Heart left ventricle (tissue), 16 donors: ENCODE data around the gene TBC1D8. TPM values are rescaled to one million over a fixed set of nuclear protein-coding genes. Genes with fewer than 3 reads are reported as not detected.

Experiments used
- ATAC-seq, 4 donors: fragments of 200-7000 bp; cut with Tn5 transposase; one replicate each; pipeline ENCODE4 v1.9.1; 2020 to 2022; ENCODE audit warnings: moderate library complexity in 4 of 4, mild to moderate bottlenecking in 3 of 4, moderate number of reproducible peaks in 1 of 4
- DNase-seq, 5 donors: peaks; one replicate each; pipeline ENCODE4 v3.0.0-alpha.2; 2020
- H3K27ac ChIP-seq, 12 donors: fragments of 200-600 bp; sonication (generic) in 4 of 12; one replicate each; pipeline versions ENCODE4 v1.5.0 to v1.8.0; 2016 to 2022; ENCODE audit warnings: mild to moderate bottlenecking in 2 of 12
- H3K27me3 ChIP-seq, 9 donors: fragments of 200-600 bp; sonication (generic) in 2 of 9; one replicate each; pipeline versions ENCODE4 v1.5.1 to v1.8.0; 2016 to 2022; ENCODE audit warnings: mild to moderate bottlenecking in 3 of 9
- H3K36me3 ChIP-seq, 9 donors: fragments of 200-600 bp; sonication (generic) in 2 of 9; one replicate each; pipeline versions ENCODE4 v1.5.0 to v1.8.0; 2018 to 2022; ENCODE audit warnings: mild to moderate bottlenecking in 2 of 9
- H3K4me1 ChIP-seq, 12 donors: fragments of 200-600 bp; sonication (generic) in 4 of 12; one replicate each; pipeline versions ENCODE4 v1.5.0 to v1.8.0; 2016 to 2022; ENCODE audit warnings: mild to moderate bottlenecking in 3 of 12
- H3K4me3 ChIP-seq, 12 donors: fragments of 200-600 bp; sonication (generic) in 4 of 12; one replicate each; pipeline versions ENCODE4 v1.5.0 to v1.8.0; 2017 to 2022; ENCODE audit warnings: mild to moderate bottlenecking in 9 of 12, moderate library complexity in 4 of 12
- H3K9me3 ChIP-seq, 12 donors: fragments of 200-600 bp; sonication (generic) in 4 of 12; one replicate each; pipeline versions ENCODE4 v1.5.0 to v1.8.0; 2016 to 2022; ENCODE audit warnings: mild to moderate bottlenecking in 1 of 12
- CTCF ChIP-seq, 12 donors: fragments of 200-600 bp; sonication (generic) in 4 of 12; IDR thresholded peaks; one replicate each; pipeline versions ENCODE4 v1.5.0 to v1.8.0; 2018 to 2022; ENCODE audit warnings: antibody characterized with exemption in 12 of 12, mild to moderate bottlenecking in 5 of 12
- POLR2A ChIP-seq, 2 donors: fragments of 450-650 bp; IDR thresholded peaks; one replicate each; pipeline ENCODE4 v1.6.1; 2017; ENCODE audit warnings: antibody characterized with exemption in 2 of 2, mild to moderate bottlenecking in 2 of 2, moderate library complexity in 2 of 2
- WGBS, 4 donors: extraction: QIAGEN DNeasy Blood & Tissue Kit in 2 of 4; methylation state at CpG; one replicate each; pipeline versions ENCODE4 v1.1.5 to v1.1.7; 2013 to 2018; 5-methylcytosine and 5-hydroxymethylcytosine counted together
- intact Hi-C, 10 donors: fragments of 100-400 bp; cut with DNase I; formaldehyde crosslinking; loops; one replicate each; pipeline versions ENCODE4 v1.11.1 to v1.14.2; 2022
- polyA plus RNA-seq, 2 donors: library from polyadenylated mRNA; stranded (reverse); fragments of 200-250 nt; gene quantifications; one replicate each; pipeline ENCODE4 v1.2.3, GENCODE V29; 2013
- total RNA-seq, 9 donors: library from RNA; depleted of rRNA in 2 of 9; stranded (reverse); fragments of >200 nt in 2 of 9; fragmentation: NEBNext Ultra II Directional in 3 of 9; extraction: Animal tissue kit (Norgen Biotek cat#: 25700) in 3 of 9; gene quantifications; one replicate each; pipeline versions ENCODE4 v1.1.0 to v1.2.4, GENCODE V29; 2016 to 2023
- donor health status: ischemic (EF 13 %, LVEDD 7.1; RV severe dilation, severe dysfunction).
- donor health status: healthy with polysubstance abuse.
- donor health status: DM: no; HTN: yes; CAD: no.
- donor health status: DM: no; HTN: no; CAD: no.
- donor health status: ischemic (EF 25% LVEDD 6.9; RV normal size, moderate dysfunction).
- donor health status: ischemic (EF 25% LVEDD 5.7; RV mildly dilated, moderate dysfunction).
- donor health status: healthy.
- donor health status: DM: yes; HTN: yes; CAD: no.
- donor health status: ischemic (EF 35%, LVEDD 5.7; RV mildly dilated, moderate dysfunction).
- donor health status: nonischemic (EF 11% LVEDD 7.7; RV severe dilation, severe dysfunction).
- donor health status: DM: yes; HTN: yes; CAD: no.
- donor health status: PGD.
- donor health status: ischemic (EF 29% LVEDD 5.4; RV normal size, mild dysfunction).
- donor health status: nonischemic (EF 23%, LVEDD 6.1; RV moderate dilation, normal function).

The TBC1D8 gene
- total and polyA plus RNA-seq, 11 donors = 30.1 to 61.7 (median 42.9) TPM

- peak overlapping the region; percentile 40 to 93 (median 87) for H3K27ac ChIP-seq
- H3K36me3 ChIP-seq = no peaks in the 10 kb centered on the region
- ATAC-seq = peak; percentile 33 to 68 (median 46)
- peak in 3 of 5 donors; percentile 47 to 69 (median 56) for DNase-seq
- peaks cover 6 to 94% (median 73%) of the 10 kb centered on the region in 12 donors for H3K4me1 ChIP-seq
- peak overlapping the region in 8 of 12 donors; percentile 2 to 26 (median 13) for H3K4me3 ChIP-seq
- H3K27me3 ChIP-seq = no peaks in the 10 kb centered on the region
- H3K9me3 ChIP-seq = no peaks in the 10 kb centered on the region
- intact Hi-C loops = loop anchor here in 9 of 10 donors (2.0 to 10.0 kb wide), 6 partner anchors 38 to 65 kb away; partner anchors contain the start of gene TBC1D8 (in 7 of the 9)
- WGBS, 4 donors = 27 to 30% (median 28%) methylated on average over 14 of the region's 14 CpGs
- TF ChIP-seq POLR2A (IDR thresholded peaks at IDR 0.05) (no peak), CTCF (IDR thresholded peaks at IDR 0.05) (no peak)
These were observed 41.6 kb downstream of the TBC1D8 start for GRCh38 chr2:101109451-101110118.

DNA sequence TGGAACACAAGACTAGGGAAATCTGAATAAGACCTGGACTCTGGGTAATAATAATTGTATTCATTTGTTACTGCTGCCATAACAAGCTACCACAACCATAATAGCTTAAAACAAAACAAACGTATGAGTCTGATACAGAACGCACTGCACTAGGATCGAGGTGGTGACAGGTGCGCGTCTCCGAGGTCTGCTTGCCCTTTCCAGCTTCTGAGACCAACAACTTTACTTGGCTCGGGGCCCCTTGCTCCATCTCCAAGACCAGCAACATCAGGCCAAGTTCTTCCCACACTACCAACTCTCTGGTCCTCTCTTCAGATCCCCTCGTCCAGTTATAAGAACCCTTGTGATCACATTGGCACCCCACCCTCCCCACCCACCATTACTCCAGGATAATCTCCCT is 42.8 kb downstream of the TBC1D8 start:
- 50 to 70% (median 64%) methylated on average over 8 of the region's 8 CpGs for WGBS, 4 donors
- H3K4me3 ChIP-seq = peak overlapping the region in 3 of 12 donors; percentile 5 to 26 (median 9)
- H3K27ac ChIP-seq = peak overlapping the region; percentile 23 to 93 (median 87)
- H3K4me1 ChIP-seq = peaks cover 4 to 87% (median 64%) of the 10 kb centered on the region in 12 donors
- intact Hi-C loops = loop anchor here in 6 of 10 donors (2.0 to 10.0 kb wide), 5 partner anchors 41 to 64 kb away; partner anchors contain the start of gene TBC1D8 (in 2 of the 6)
- ATAC-seq (peak in 2 of 4 donors; percentile 13 to 27), DNase-seq (peak in 2 of 5 donors; percentile 43 to 78)
- H3K27me3 ChIP-seq = no peaks in the 10 kb centered on the region
- H3K9me3 ChIP-seq = peaks cover 0 to 7% (median 0%) of the 10 kb centered on the region in 12 donors
- TF ChIP-seq CTCF (IDR thresholded peaks at IDR 0.05) (no peak), POLR2A (IDR thresholded peaks at IDR 0.05) (no peak)
- no peaks in the 10 kb centered on the region for H3K36me3 ChIP-seq

- no peaks in the 10 kb centered on the region for H3K27me3 ChIP-seq
- H3K4me1 ChIP-seq = peaks cover 4 to 76% (median 53%) of the 10 kb centered on the region in 12 donors
- no peak for TF ChIP-seq CTCF (IDR thresholded peaks at IDR 0.05)
- no peak for TF ChIP-seq POLR2A (IDR thresholded peaks at IDR 0.05)
- ATAC-seq (no peak), DNase-seq (no peak)
- peak overlapping the region in 9 of 12 donors; percentile 15 to 93 (median 86) for H3K27ac ChIP-seq
- intact Hi-C loops = loop anchor here in 6 of 10 donors (5.0 to 10.0 kb wide), 4 partner anchors 40 to 62 kb away; partner anchors contain the start of gene TBC1D8 (in 1 of the 6)
- no peaks in the 10 kb centered on the region for H3K36me3 ChIP-seq
- H3K9me3 ChIP-seq = peaks cover 0 to 19% (median 7%) of the 10 kb centered on the region in 12 donors
- WGBS, 4 donors = 28 to 48% (median 33%) methylated on average over 1 of the region's 1 CpG
- no peak overlapping the region for H3K4me3 ChIP-seq
These were observed 43.9 kb downstream of the TBC1D8 start for GRCh38 chr2:101107241-101107640.
